GM19452 (cell line): ENCODE measurements around the gene MAML3.

Experiments used
- ATAC-seq: cut with Tn5 transposase; IDR thresholded peaks from one replicate; pipeline ENCODE4 v1.9.1; 2021; ENCODE audit not compliant: unreplicated experiment

Gene MAML3

GRCh38 chr4:140048419-140048995 lies 105.5 kb downstream of the MAML3 start:
- ATAC-seq: no peak

- ATAC-seq: no peak
Observed at GRCh38 chr4:140047786-140048185, 106.2 kb downstream of the MAML3 start.

DNA sequence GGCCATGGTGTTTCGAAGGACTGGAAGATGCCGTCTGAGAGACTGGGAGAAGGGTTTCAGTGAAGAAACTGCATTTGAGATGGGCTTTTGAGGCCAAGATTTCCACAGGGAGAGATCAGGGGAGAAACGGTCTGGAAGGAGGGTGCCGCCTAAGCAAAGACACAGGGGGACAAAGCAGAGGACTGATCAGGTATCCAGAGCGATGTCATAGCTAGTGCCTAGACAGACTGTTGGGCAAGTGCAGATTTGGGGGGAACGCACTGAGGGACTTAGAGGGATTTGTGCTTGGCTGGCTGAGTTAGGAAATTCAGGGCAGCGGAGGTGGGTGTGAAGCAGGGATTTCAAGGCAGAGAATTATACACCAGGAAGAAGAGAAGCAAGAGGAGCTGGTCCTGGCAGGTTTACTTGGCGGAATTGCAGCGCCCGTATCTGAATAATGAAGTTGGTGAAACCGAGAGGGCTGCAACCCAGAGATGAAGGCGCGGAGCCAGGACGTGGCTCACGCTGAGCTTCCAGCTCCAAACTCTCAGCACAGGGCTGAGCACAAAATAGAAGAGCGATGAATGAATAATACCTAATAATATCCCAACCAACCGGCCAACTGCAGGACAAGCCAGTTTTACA lies 106.9 kb downstream of the MAML3 start:
- no peak for ATAC-seq

- ATAC-seq: no peak
Observed at GRCh38 chr4:140046543-140046942, 107.4 kb downstream of the MAML3 start.

- no peak for ATAC-seq
Observed at GRCh38 chr4:140046016-140046415, 108.0 kb downstream of the MAML3 start.

- ATAC-seq: no peak
Observed at GRCh38 chr4:140044337-140044902, 109.6 kb downstream of the MAML3 start.

- no peak for ATAC-seq
Observed at GRCh38 chr4:140042634-140043033, 111.3 kb downstream of the MAML3 start.

DNA sequence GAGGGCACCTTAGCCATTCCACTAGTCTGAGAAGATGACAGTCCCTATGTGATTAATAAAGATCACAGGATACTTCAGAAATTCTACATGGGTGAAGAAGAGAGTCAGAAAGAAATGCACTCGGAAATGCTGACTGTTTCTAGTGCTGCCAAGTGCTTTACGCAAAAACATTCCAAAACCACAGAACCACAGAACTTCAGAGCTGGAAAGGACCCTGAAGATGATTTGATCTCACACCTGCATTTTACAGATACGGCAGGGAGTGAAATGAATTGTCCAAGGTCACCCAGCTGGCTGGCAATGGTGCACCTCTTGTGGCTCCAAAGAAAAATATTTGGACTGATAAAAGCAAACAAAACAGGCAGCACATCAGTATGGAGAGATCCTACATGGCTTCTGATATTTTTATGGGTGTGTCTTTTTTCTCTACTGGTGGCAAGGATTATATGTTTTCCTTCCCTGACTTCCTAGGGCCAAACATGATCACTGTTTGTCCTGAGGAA lies 115.9 kb downstream of the MAML3 start:
- no peak for ATAC-seq

- ATAC-seq: no peak
Observed at GRCh38 chr4:140037353-140038030, 116.5 kb downstream of the MAML3 start.

DNA sequence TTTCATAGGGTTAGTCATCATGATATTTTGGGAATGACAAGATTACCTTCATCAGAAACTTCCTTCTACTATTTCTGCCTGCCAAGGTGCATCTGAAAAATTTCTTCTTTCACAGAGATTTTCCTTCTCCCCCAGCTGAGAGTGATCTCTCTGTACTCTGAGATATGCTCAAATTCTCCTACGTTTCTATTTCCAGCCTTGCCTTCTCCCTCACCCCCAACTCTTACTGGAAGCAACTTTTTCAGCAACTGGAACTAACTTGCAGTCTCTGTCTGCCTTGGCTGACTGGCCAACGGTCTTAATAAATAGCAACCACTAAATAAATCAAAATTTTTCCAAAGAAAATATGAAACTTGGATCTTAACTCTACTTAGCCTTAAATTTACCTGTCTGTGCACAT lies 122.3 kb downstream of the MAML3 start:
- no peak for ATAC-seq

DNA sequence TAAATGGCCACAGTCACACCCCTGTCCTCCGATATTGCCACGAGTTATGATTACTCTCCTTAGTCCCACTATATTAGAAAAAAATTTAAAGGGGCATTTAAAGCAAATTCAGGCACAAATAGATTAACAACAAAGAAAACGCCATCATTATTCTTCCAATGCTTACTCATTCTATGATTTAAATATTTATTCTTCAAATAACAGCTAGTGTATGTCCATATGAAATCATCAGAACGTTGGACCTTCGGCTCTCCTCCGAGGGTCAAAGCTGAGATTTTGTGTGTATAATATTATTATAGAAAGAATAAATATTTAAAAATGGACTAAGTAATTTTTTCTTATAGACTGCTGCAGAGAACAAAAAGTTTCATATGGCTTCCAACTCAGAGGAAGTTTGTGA lies 122.9 kb downstream of the MAML3 start:
- no peak for ATAC-seq

DNA sequence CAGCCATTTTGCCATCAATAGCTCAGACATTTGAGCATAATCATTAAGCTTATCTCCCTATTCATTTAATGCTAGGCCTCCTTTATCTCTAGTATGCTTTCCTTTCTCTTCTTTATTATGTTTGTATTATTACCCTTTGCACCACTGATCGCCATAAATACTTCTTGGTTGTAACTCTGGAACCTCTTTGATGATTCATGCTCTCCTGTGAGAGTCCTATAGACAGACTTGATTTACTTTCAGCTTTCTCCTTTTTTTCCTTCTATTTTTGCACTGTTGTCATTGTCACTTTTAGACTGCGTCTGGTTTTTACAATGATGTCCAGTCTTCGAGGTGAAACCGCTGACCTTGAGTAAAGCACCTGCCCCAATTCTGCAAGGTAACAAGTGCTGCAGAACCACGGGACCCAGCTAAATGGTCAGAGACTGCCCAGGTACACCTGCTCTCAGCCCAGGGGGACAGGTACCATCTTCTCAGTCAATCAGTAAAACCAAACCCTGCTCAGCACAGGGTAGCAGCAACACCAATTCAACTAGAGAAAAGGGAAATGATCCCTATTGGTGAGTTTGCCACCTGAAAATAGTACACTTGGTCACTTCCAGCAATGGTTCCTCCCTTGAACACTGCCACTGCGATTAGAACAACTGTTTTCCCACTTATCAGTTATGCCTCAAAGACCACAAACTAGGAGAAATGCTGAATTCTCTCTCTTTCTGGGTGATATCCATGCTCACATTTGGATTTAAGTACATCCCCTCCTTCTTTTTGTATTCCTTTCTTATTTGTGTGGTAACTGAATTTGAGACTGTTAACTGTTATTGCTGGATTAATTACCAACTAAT lies 125.1 kb downstream of the MAML3 start:
- ATAC-seq: no peak

DNA sequence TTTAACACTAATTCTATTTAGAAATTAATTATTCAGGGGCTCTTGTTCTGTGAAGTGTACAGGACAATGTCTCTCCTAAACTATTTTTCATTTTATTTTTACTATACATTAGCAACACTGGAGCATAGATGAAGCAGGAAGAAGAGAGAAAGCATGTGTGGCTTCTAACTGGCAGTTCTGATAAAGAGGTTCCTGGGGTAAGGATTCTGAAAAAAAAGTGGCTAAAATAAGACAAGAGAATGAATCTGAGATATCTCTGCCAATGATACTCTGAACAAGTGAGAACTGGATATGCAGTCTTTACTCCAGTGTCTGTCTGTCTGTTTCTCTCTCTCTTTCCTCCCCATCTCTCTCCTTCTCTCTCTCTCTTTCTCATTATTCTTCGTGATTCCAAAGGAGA lies 125.9 kb downstream of the MAML3 start:
- ATAC-seq: no peak

DNA sequence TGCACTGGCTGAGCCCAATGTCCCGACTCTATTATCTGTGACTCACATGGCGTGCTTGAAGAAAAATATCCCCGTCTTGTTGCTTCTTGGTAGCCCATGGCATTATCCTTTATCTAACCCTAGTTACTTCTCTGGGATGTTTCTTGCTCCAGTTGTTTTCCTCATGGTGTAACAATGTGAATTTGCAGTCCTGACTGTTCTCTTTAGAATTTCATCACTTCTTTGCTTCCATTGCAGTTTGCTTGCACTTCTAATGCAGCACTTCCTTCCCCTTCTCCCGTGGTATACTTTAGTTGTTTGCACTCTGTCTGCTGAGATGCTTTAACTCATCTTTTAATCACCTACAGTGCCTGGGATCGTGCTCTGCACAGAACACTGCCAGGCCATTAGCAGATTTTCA lies 126.9 kb downstream of the MAML3 start:
- no peak for ATAC-seq

- no peak for ATAC-seq
Observed at GRCh38 chr4:140025470-140025869, 128.5 kb downstream of the MAML3 start.

DNA sequence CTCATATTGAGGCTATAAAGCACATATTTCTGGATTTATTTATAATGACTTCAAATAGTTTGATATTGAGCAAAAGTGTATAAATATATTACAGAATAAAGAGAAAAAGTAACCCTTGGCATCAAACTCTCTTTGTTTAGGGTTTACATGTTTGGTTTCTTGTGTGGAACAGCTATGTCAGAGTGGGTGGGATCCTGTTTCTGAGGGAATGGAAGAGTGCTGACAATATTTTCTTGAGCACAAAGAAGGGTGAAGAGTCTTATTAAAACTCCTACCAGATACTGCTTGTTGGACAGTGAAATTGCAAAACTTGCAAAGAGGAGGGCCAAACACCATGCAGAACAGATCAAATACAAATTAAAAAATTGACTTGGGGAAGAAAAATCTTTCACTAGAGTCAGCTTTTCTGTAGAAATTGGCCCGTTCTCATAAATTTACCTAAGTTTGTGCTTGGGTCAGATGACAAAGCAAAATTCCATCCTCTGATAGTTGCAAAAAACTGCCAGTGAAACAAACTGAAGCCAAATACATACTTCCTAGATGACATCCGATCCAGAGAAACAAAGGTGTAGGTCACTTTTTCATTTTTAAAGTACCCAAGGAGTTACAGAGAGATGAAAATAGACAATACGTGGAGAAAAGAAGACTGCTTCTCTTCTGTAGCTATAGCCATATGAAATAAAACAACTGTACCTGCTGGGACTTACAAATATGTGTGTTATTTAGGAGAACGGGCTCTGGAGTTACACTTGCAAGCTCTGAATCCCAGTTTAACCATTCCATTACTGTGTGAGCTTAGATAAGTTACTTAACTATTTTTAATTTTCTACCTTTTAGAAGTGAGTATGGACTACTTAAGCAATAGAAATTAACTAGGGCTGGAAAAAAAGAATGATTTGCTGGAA lies 133.3 kb downstream of the MAML3 start:
- ATAC-seq: no peak

- no peak for ATAC-seq
Observed at GRCh38 chr4:140019619-140020347, 134.2 kb downstream of the MAML3 start.

GRCh38 chr4:140018931-140019618 lies 134.9 kb downstream of the MAML3 start:
- ATAC-seq: no peak

DNA sequence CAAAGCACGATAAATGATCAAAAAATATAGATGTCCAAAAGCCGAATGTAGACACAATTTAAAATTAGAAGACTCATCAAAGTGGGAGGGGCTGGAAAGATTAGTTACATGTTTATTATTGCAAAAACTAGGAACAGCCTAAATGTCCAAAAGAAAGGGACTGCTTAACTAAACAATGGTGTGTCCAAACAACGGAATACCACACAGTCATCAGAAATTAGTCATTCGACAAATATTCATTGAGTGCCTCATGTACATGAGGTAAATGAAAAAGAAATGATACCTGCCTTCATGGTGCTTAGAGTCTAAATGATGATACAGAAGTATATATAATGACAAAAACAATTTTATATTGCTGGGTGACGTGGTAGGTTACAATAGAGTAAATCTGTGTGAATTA lies 139.7 kb downstream of the MAML3 start:
- no peak for ATAC-seq
